Measurements from ENCODE around the gene SUGCT. TPM values are rescaled to one million over a fixed set of nuclear protein-coding genes. Genes with fewer than 3 reads are reported as not detected.

The SUGCT gene
- polyA plus RNA-seq, 1 experiment: 12.5 TPM

GRCh38 chr7:40474790-40475680 is 340.2 kb downstream of the SUGCT start:
- Histone ChIP-seq H3K27ac (ENCODE audit: low read depth, low read length) (no peak overlapping the region), H3K4me3 (ENCODE audit: low read depth, low read length) (no peak overlapping the region), H3K27me3 (ENCODE audit: control insufficient read depth, insufficient read depth, low read length) (no peaks in the 10 kb centered on the region), H3K9me3 (ENCODE audit: control insufficient read depth, insufficient read depth, low read length) (no peaks in the 10 kb centered on the region)
- ChIA-PET CTCF (interaction anchor here (2.1 kb wide), 1 partner anchor 8 kb away, joined by 13 read pairs; no protein-coding TSS in a partner anchor), POLR2A (interaction anchor here (0.7 kb wide), 1 partner anchor 8 kb away, joined by 5 read pairs; no protein-coding TSS in a partner anchor)
- no peak for TF ChIP-seq CTCF (IDR thresholded peaks at IDR 0.05; ENCODE audit: low read depth, low read length)
- no peak for DNase-seq (ENCODE audit: low read depth, low spot score)

DNA sequence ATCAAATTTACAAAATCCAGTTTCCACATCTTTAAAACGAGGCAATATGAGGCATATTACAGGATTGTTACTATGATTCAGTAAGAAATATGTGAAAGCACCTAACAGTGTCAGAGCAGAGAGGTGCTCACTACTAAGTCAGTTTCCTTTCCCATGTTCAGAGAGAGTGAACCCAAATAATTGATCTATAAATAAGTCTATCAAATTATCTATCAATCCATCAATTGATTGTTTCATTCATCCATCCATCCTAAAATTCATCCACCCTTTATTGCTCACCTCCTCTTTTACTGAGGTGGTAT is 340.8 kb downstream of the SUGCT start:
- Histone ChIP-seq H3K4me3 (ENCODE audit: low read depth, low read length) (no peak overlapping the region), H3K9me3 (ENCODE audit: control insufficient read depth, insufficient read depth, low read length) (no peaks in the 10 kb centered on the region), H3K27ac (ENCODE audit: low read depth, low read length) (no peak overlapping the region), H3K27me3 (ENCODE audit: control insufficient read depth, insufficient read depth, low read length) (no peaks in the 10 kb centered on the region)
- ChIA-PET POLR2A (no interaction called here), CTCF (interaction anchor here (2.1 kb wide), 1 partner anchor 8 kb away, joined by 13 read pairs; no protein-coding TSS in a partner anchor)
- no peak for DNase-seq (ENCODE audit: low read depth, low spot score)
- no peak for TF ChIP-seq CTCF (IDR thresholded peaks at IDR 0.05; ENCODE audit: low read depth, low read length)

- POLR2A ChIA-PET: no interaction called here
- Histone ChIP-seq H3K4me3 (ENCODE audit: low read depth, low read length) (no peak overlapping the region), H3K9me3 (ENCODE audit: control insufficient read depth, insufficient read depth, low read length) (no peaks in the 10 kb centered on the region), H3K27ac (ENCODE audit: low read depth, low read length) (no peak overlapping the region), H3K27me3 (ENCODE audit: control insufficient read depth, insufficient read depth, low read length) (no peaks in the 10 kb centered on the region)
- DNase-seq (ENCODE audit: low read depth, low spot score): no peak
- TF ChIP-seq CTCF (IDR thresholded peaks at IDR 0.05; ENCODE audit: low read depth, low read length): no peak
- CTCF ChIA-PET: no interaction called here
These were observed 342.3 kb downstream of the SUGCT start for GRCh38 chr7:40477094-40477493.

- Histone ChIP-seq H3K27ac (ENCODE audit: low read depth, low read length) (no peak overlapping the region), H3K4me3 (ENCODE audit: low read depth, low read length) (no peak overlapping the region), H3K27me3 (ENCODE audit: control insufficient read depth, insufficient read depth, low read length) (no peaks in the 10 kb centered on the region), H3K9me3 (ENCODE audit: control insufficient read depth, insufficient read depth, low read length) (no peaks in the 10 kb centered on the region)
- DNase-seq (ENCODE audit: low read depth, low spot score): no peak
- no peak for TF ChIP-seq CTCF (IDR thresholded peaks at IDR 0.05; ENCODE audit: low read depth, low read length)
- POLR2A ChIA-PET: interaction anchor here (0.7 kb wide), 1 partner anchor 9 kb away, joined by 5 read pairs; no protein-coding TSS in a partner anchor
- CTCF ChIA-PET: interaction anchor here (0.6 to 2.1 kb wide), 16 partner anchors 8 to 1562 kb away, joined by 3 to 13 read pairs (median 5); no protein-coding TSS in a partner anchor
These were observed 348.0 kb downstream of the SUGCT start for GRCh38 chr7:40482845-40483244.

DNA sequence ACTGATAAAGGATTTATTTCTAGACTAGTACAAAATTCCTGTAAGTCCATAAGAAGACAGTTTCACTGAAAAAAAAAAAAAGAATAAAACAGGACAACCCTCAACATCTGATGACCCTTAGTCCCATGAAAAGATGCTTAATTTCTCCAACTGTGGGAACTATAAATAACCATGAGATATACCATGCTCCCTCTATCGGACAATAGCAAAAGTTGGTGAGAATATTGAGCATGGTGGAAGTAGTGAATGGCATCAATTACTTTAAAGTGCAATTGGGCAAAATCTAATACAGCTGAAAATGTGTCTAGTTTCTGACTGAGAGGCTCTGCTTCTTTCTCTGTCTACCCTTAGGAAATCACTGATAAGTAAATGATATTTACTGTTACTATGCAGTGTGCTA is 348.8 kb downstream of the SUGCT start:
- peak; percentile 60 for TF ChIP-seq CTCF (IDR thresholded peaks at IDR 0.05; ENCODE audit: low read depth, low read length)
- Histone ChIP-seq H3K4me3 (ENCODE audit: low read depth, low read length) (no peak overlapping the region), H3K27me3 (ENCODE audit: control insufficient read depth, insufficient read depth, low read length) (no peaks in the 10 kb centered on the region), H3K27ac (ENCODE audit: low read depth, low read length) (no peak overlapping the region), H3K9me3 (ENCODE audit: control insufficient read depth, insufficient read depth, low read length) (no peaks in the 10 kb centered on the region)
- DNase-seq (ENCODE audit: low read depth, low spot score): no peak
- ChIA-PET CTCF (interaction anchor here (0.6 to 2.1 kb wide), 21 partner anchors 9 to 1561 kb away, joined by 3 to 13 read pairs (median 3); no protein-coding TSS in a partner anchor), POLR2A (interaction anchor here (0.7 kb wide), 1 partner anchor 9 kb away, joined by 5 read pairs; no protein-coding TSS in a partner anchor)

Measured in AG04450 (cell line).